Spleen (tissue), 7 donors: ENCODE results near the gene FOXRED1.

Source experiments
- CTCF ChIP-seq, 11 experiments: fragments of 200-600 bp in 7 of 11; fragments of 450-650 bp in 4 of 11; sonication (generic) in 4 of 11; IDR thresholded peaks in 8 of 11; conservative IDR thresholded peaks in 3 of 11; 1 replicate in 7 of 11; 2 replicates in 4 of 11; pipeline versions ENCODE4 v1.4.0 to v1.8.0; 2016 to 2021; ENCODE audit warnings: antibody characterized with exemption in 11 of 11, inconsistent platforms in 4 of 11, mild to moderate bottlenecking in 1 of 11
- POLR2A ChIP-seq, 3 donors: fragments of 450-650 bp; IDR thresholded peaks; one replicate each; pipeline ENCODE4 v1.5.1; 2017; ENCODE audit warnings: antibody characterized with exemption in 3 of 3, mild to moderate bottlenecking in 1 of 3
- POLR2AphosphoS5 ChIP-seq, 3 donors: sonication (generic); formaldehyde crosslinking; IDR thresholded peaks; one replicate each; pipeline ENCODE4 v1.5.1; 2017; ENCODE audit warnings: antibody characterized with exemption in 3 of 3
- donor health status: DM: no; HTN: no; CAD: no; lungs with moderate emphysema.
- donor health status: DM: no; HTN: no; CAD: no.
- donor health status: DM: no; HTN: no; CAD: no.

GRCh38 chr11:126311401-126312291 is 42.7 kb downstream of the FOXRED1 start:
- TF ChIP-seq CTCF (IDR thresholded peaks at IDR 0.05 in 8 of 11, conservative IDR thresholded peaks at IDR 0.05 in 3 of 11) (peak in 5 of 11 experiments; percentile 5 to 56 (median 40)), POLR2A (IDR thresholded peaks at IDR 0.05) (no peak), POLR2AphosphoS5 (IDR thresholded peaks at IDR 0.05) (no peak)
